ENCODE data around the gene TMC5.
"Not testable (repeated sequence)": the region's sequence is repeated elsewhere in the genome, so short reads cannot be mapped to it uniquely, and the experiment has no call there.

The TMC5 gene

GRCh38 chr16:19400711-19401110, 17.0 kb upstream of the TMC5 start:
- DNase-seq, result peak; percentile 54

GRCh38 chr16:19406891-19407491, 10.7 kb upstream of the TMC5 start:
- no peak for DNase-seq

- DNase-seq, result no peak
These were observed 7.1 kb upstream of the TMC5 start for GRCh38 chr16:19410435-19411171.

GRCh38 chr16:19411298-19411697, 6.4 kb upstream of the TMC5 start:
- DNase-seq, result no peak

- DNase-seq, result not testable (repeated sequence)
These were observed 5.6 kb upstream of the TMC5 start for GRCh38 chr16:19412055-19412454.

GRCh38 chr16:19415461-19415860, 2.2 kb upstream of the TMC5 start:
- peak; percentile 44 for DNase-seq

- DNase-seq, result no peak
These were observed 1.8 kb upstream of the TMC5 start for GRCh38 chr16:19415918-19416317.

GRCh38 chr16:19418200-19418599, 517 bp downstream of the TMC5 start:
- DNase-seq, result no peak

- DNase-seq, result no peak
These were observed 2.0 kb downstream of the TMC5 start for GRCh38 chr16:19419698-19420075.

GRCh38 chr16:19424478-19424877, 6.8 kb downstream of the TMC5 start:
- no peak for DNase-seq

- DNase-seq, result no peak
These were observed 12.7 kb downstream of the TMC5 start for GRCh38 chr16:19430345-19430744.

GRCh38 chr16:19431636-19432340, 14.1 kb downstream of the TMC5 start:
- DNase-seq, result no peak

GRCh38 chr16:19432429-19432828, 14.7 kb downstream of the TMC5 start:
- peak; percentile 15 for DNase-seq

- no peak for DNase-seq
These were observed 16.9 kb downstream of the TMC5 start for GRCh38 chr16:19434584-19434983.

GRCh38 chr16:19436540-19436939, 18.9 kb downstream of the TMC5 start:
- DNase-seq, result no peak

GRCh38 chr16:19437280-19437679, 19.6 kb downstream of the TMC5 start:
- no peak for DNase-seq

- no peak for DNase-seq
These were observed 21.1 kb downstream of the TMC5 start for GRCh38 chr16:19438739-19439138.

GRCh38 chr16:19439483-19439882, 21.8 kb downstream of the TMC5 start:
- no peak for DNase-seq

- no peak for DNase-seq
These were observed 26.0 kb downstream of the TMC5 start for GRCh38 chr16:19443659-19444058.

- DNase-seq, result no peak
These were observed 28.7 kb downstream of the TMC5 start for GRCh38 chr16:19446300-19446846.

- no peak for DNase-seq
These were observed 29.2 kb downstream of the TMC5 start for GRCh38 chr16:19446886-19447285.

GRCh38 chr16:19450186-19450585, 32.5 kb downstream of the TMC5 start:
- DNase-seq, result no peak

- no peak for DNase-seq
These were observed 41.2 kb downstream of the TMC5 start for GRCh38 chr16:19458722-19459379.

Measured in COR-L47 (cell line).